Measurements from ENCODE around the gene F12. TPM values are rescaled to one million over a fixed set of nuclear protein-coding genes. Genes with fewer than 3 reads are reported as not detected.

F12 gene
- total and polyA plus RNA-seq, 2 of the 8 experiments (the other 6 are each of a cell fraction or from before 2014, with no cell fraction given) = 6.5 to 7.8 TPM

DNA sequence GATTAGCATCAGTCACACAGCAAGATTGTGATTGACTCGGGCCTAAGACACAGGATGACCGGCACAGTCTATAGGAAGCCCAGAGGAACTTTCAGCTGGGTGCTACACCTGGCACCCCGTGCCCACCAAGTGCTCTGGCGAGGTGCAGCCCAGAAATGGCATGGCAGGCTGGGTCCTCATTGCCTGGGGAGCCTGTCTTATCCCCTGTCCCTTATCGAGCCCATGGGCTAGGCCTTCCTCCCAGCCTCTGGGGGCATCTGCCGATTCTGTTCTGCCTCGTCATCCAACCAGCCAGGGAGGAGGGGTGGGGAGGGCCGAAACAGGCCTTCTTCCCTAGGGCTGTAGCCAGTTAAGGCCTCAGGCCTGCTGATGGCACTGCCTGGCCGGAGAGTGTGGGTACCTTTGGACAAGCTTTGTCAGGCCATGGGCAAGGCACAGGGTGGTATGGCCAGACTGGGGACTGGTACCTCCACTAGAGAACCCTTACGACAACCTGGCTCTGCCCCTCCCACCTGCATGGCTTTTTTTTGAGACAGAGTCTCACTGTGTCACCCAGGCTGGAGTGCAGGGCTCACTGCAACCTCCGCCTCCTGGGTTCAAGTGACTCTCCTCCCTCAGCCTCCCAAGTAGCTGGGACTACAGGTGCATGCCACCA is 18.7 kb upstream of the F12 start (continued):
- TF ChIP-seq RAD21 (IDR thresholded peaks at IDR 0.05 in 1 of 2, conservative IDR thresholded peaks at IDR 0.05 in 1 of 2; ENCODE audit: low read depth in 2 of 2, low read length in 2 of 2) (no peak), SIRT6 (IDR thresholded peaks at IDR 0.05; ENCODE audit: low read length) (no peak), CHD2 (IDR thresholded peaks at IDR 0.05; ENCODE audit: low read length) (no peak), YY1 (IDR thresholded peaks at IDR 0.05; ENCODE audit: low read depth, low read length) (no peak), HDAC2 (IDR thresholded peaks at IDR 0.05; ENCODE audit: borderline replicate concordance in 1 of 2, low read depth in 2 of 2, low read length in 2 of 2) (no peak), CBX5 (IDR thresholded peaks at IDR 0.05; ENCODE audit: low read depth, low read length) (no peak)
